Measurements from ENCODE around the gene TIGD2.

The TIGD2 gene

GRCh38 chr4:89164400-89164799, 53.1 kb downstream of the TIGD2 start:
- DNase-seq = no peak
